HG02610 (cell line): ENCODE results near the gene CCNJL.

Experiments
- ATAC-seq: cut with Tn5 transposase; IDR thresholded peaks from one replicate; pipeline ENCODE4 v1.9.1; 2021; ENCODE audit warnings: mild to moderate bottlenecking, moderate library complexity; ENCODE audit not compliant: unreplicated experiment

CCNJL gene

DNA sequence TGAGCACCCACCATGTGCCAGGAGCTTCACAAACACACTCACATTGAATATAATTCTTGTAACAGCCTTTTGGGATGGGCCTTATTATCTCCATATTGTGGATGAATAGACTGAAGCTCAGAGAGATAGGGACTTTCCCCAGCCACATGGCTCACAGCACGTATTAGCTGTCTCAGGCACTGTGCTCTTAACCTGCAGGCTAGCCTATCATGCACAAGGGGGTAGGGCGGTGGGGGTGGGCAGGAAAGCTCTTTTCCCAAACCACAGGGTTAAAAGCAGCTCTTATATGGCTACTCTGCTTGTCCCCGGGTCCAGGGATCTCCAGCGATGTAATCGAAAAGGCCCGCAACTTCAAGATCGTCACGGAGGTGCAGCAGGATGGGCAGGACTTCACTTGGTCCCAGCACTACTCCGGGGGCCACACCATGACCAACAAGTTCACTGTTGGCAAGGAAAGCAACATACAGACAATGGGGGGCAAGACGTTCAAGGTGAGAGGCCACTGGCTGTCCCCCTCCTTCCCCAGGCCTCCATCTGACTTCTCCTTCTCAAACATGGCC, 80.5 kb downstream of the CCNJL start:
- peak; percentile 54 for ATAC-seq

DNA sequence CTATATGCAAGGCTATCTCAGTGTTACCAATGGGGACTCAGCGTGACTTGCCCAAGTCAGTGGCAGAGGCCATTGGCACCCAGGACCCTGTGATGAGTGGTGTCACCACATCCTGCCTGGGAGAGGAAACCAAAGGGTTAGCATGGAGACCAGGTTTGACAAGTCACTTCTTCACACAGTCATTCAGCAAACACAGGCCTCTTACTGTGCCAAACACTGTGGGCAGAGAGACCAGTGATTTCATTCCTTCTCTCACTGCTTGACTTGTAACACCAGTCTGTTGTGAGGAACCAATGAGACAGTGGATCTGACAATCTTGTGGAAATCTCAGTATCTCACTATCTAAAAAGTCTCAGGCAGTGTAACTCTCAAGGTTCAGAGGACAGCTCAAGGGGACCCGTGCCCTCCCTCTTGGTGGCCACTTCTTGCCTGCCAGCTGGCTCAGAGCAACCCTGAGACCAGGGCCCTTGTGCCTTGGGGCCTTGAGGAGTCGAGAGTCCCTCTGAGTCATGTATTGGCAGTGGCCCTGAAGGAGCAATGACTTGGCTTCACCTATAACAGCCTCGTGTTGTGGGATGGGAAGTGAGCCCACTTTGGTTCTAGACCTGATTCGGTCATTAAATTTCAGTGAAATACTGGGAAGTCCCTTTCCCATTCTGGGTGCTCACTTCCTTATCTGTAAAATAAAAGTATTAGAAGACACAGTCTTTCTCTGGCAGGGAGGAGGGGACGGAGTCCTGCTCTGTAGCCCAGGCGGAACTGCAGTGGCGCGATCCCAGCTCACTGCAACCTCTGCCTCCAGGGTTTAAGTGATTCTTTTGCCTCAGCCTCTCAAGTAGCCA, 81.5 kb downstream of the CCNJL start:
- ATAC-seq, result peak; percentile 74

DNA sequence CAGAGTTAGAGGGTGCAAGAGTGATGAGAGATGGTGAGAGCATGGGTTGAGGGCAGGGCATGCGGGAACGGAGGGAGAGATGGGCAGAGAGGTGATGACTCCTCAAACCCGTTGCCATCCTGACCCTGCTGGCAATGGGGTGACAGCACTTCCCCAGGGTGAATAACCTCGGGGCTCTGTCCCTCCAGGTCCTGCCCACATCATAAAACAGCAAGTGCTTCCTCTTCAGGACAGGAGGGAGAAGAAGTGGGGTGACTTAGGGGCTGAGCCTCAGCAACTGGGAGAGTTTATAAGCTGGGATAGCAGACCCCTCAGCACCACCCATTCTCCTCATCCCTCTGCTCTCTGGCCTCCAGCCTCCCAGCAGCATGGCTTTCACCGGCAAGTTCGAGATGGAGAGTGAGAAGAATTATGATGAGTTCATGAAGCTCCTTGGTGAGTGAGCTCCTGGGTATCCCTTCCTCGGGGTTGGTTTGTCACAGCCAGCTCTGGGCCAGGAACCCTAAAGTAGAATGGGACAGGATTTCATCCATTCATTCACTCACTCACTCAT, 83.1 kb downstream of the CCNJL start, which contains the start of gene FABP6:
Gene FABP6, plus strand, starts transcription at position 317 of the 553 bp plus-strand sequence. Its CDS starts 52 bp downstream, at position 369.
- no peak for ATAC-seq

DNA sequence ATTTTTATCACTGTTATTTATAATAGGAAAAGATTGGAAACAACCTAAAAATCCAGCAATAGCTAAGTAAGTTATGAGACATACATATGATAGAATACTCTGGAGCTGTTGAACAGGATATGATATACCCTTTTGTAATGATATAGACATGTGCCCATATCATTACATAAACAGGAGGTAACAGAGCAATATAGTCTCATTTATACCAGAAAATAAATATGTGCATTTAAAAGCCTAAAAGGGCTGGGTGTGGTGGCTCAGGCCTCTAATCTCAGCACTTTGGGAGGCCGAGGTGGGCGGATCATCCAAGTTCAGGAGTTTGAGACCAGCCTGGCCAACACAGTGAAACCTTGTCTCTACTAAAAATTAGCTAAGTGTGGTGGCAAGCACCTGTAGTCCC, 85.4 kb downstream of the CCNJL start:
- no peak for ATAC-seq

DNA sequence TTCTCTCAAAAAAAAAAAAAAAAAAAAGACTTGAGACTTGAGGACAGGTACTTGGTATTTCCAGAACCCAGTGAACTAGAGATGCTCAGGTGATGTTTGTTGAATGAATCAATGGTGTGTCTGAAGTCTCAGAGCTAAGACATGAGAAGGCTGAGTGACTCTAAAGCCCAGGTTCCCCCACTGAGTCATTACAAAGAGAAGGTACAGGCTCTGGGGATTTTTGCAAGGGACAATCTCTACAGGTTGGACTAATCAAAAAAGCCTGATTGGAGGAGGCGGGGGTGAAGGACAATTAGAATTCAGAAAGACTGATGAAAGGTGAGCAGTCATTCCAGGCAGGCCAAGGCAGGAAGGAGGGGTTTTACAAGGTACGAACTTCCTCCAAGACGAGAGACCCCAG, 91.3 kb downstream of the CCNJL start:
- ATAC-seq, result peak; percentile 81

DNA sequence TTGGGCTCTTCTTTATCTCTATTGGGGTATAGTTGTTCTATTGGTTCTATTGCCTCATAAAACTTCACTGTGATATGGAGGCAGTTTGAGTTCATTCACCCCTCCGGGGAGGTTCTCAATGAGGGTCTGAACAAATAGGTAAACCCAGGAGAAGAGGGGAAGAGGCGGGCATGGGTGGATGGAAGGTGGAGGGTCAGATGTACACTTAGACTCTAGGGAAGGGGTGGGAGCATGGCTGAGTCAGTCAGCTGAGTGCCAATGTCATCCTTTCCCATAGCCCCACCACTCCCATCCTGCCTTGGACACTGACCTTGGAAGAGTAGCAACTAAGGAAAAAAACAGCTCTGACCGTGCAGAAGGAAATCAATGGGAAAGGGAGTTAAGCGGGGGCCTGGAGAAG, 93.0 kb downstream of the CCNJL start:
- ATAC-seq, result no peak

DNA sequence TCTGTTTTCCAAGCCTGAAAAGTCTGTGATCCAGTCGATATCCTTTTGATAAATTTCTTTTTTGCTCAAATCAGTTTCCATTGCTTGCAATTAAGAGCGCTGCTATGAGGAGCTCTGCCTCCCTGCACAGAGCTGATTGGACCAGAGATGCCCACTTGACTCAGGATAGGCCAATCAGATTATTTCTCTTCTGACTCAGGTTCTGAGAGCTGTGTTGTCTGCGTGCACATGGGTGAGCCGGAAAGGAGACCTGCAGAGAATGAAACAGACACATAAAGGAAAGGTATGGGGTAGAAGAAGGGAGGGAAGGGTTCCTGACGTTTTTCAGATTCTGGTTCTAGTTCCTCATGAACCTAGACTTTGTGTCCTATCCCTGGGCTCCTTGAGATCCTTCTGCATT, 98.8 kb downstream of the CCNJL start:
- ATAC-seq, result no peak

DNA sequence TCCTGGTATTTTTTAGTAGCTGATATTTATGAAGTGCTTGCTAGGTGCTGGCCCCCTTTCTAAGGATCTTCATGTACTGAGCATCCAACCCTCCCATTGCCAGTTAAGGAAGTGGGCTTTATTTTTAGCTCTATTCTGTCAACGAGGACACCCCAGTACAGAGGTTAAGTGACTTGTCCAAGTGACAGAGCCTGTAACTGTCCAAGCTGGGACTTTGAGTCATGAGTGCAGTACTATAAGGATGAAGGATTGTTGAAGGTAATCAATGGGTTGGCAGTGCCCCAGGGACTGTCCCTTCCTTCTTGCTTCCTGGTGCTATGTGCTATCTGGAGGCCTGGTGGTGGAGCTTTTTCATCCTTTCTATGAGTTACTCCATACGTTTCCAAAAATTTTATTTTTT, 101.0 kb downstream of the CCNJL start:
- no peak for ATAC-seq

DNA sequence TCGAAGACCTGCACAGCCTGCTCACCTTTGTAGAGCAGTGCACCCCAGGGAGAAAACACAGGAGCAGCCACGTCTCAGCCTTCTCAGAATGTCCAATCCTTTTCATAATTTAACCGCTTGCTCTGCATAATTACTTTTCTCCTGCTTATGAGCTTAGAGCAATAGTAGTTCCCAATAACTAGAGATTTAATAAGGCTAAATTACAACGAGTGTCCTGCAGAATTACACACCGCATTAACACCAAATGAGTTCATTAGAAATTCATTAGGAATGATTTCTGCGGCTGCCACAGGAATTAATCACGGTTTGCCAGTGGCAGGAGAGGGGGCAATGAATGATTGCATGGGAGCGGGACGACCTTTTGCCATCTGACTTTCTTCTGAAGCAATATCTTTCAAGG, 101.8 kb downstream of the CCNJL start:
- ATAC-seq, result no peak

DNA sequence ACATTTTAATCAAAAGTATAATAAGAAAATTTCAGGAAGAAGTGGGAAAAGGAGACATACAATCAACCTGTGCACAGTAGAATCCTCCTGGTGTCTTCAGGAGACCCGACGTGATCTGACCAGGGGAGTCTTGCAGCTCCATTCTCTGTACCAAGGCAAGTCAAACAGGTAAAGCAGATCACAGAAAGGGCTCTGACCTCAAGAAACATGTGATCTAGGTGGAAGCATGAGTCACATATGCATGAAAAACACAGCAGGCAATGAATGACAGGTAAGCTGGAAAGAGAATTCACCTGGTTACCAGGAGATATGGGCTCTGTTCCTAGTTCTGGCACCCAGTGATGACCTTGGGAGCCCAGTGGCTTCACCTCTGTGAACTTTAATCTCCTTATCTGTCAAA, 102.4 kb downstream of the CCNJL start:
- ATAC-seq, result no peak

DNA sequence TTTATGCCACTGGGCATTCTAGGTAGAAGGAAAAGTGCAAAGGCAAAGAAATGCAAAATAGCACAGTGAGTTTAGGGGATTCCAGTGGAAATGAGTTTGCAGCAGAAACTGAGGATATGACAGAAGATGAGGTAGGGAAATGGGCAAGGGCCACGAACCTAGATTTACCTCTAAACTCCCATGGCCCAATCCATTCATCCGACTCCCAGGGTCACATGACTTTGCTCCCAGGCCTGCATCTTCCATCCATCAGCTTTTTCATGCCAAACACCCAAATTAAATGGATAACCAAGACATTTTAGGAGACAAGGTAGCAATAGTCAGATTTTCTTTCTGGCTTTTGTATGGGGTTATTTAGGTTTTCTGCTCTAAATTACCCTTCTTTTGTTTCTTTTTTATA, 105.3 kb downstream of the CCNJL start:
- ATAC-seq, result no peak
